Thoracic aorta endothelial cell (primary cell): Measurements from ENCODE around the gene HCN3. TPM values are rescaled to one million over a fixed set of nuclear protein-coding genes. Genes with fewer than 3 reads are reported as not detected.

Experiments used
- total RNA-seq: library from RNA; depleted of rRNA; stranded (reverse); fragments of >200 nt; gene quantifications from 2 replicates; pipeline ENCODE4 v1.2.3, GENCODE V29; 2012

Gene HCN3
- 0.40 and 0.65 TPM in 2 replicates for total RNA-seq

DNA sequence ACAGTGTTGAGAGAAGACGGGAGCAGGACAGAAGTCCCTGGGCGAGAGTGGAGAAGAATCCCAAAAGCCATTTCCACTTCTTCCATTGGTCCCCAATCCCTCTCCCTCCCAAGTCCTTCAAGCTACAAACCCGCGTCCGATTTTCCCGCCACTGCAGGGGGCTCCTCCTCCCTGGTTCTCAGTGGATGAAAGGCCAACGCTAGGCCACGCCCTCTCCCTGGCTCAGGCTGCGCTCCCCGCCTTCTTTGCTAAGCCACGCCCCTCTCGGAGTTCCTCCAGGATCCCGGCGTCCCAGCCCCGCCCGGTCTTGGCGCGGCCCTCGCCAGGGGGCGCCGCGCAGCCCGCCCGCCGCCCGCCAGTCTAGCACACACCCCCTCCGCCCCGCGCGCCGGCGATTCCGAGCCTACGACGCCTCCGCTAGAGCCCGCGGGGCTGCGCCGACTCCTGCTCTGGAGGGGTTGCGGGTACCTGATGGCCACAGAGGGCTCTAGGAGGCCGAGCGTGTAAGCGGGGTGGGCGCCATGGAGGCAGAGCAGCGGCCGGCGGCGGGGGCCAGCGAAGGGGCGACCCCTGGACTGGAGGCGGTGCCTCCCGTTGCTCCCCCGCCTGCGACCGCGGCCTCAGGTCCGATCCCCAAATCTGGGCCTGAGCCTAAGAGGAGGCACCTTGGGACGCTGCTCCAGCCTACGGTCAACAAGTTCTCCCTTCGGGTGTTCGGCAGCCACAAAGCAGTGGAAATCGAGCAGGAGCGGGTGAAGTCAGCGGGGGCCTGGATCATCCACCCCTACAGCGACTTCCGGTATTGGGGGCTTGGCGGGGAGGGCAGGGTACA, at the start of gene HCN3:
Gene HCN3, plus strand, starts transcription at position 394 of the 832 bp plus-strand sequence. Its CDS starts 128 bp downstream, at position 522.

DNA sequence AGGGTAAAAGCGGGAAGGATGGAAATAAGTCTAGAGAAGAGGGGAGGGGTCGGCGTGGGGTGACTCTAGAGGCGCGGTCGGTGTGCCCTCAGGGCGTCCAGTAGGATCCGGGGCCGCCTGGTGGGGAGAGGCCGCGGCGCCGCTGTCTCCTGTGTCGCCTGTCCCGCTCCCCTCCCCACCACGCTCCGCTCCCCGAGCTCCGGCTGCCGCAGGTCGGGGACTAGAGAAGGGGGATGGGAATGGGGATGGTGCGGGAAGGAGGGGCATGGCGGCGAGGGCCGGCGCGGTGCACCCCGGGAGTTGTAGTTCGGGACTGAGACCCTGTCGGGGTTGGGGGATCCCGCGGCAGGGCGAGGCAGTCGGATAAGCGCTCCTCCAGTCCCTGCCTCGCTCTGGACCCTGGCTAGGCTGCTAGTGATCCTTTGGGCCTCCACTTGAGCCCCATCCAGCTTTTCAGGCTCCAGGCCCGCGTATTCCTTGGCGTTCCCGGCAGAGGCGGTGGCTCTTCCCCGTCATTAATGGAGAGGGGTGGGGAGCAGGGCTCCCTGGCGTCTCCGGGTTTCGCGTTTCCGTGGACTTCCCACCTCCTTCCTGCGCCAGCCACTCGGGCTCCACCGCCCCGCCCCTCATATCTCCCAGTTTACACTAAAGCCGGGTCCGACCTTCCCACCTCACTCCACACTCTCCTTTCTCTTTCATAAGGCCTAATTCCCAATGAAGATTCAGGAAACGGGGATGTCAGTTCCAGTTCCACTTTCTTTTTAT, 21.8 kb upstream of the HCN3 start, which contains the start of gene ENTREP3:
Gene ENTREP3, minus strand, starts transcription at position 241 of the 765 bp plus-strand sequence. CDS start 606 bp downstream, outside the sequence.

DNA sequence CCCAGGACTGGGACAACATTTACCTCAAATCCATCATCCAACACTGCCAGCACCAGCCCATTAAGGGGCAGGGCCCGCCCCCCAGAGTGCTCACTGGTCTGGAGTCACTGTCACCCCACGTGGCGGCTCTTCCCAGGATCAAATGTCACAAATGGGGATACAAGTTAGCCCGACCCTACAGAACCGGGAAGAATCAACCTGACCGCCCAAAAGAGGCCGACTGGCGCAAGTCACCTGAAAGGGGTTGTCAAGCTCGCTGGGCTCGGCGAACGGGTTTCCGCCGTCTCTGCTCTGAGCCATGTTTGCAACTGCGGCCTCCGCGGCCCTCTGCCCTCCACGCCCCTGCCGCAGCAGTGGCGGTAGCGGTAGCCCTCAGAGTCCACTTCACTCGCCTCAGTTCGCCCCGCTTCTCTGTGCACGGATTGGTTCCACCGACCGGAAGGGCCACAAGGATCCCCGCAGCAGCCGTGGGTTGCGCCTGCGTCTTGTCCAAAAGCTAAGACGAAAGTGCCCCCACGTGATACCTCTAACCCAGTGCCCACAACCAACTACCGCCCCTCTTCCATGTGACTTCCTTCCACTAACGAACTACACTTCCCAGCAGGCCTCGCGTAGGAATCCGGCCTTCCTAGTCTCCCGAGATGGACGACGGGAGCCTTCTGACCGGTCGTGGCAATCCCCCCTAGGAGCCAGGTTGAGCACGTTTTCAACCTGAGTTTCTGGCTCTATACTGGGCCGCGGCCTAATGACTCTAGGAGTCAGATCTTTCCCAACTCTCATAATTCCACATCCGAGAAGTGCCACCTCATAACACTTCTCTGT, 15.2 kb upstream of the HCN3 start, which contains the start of gene SCAMP3:
Gene SCAMP3, minus strand, starts transcription at position 509 of the 822 bp plus-strand sequence. Its CDS starts 209 bp downstream, at position 300.

DNA sequence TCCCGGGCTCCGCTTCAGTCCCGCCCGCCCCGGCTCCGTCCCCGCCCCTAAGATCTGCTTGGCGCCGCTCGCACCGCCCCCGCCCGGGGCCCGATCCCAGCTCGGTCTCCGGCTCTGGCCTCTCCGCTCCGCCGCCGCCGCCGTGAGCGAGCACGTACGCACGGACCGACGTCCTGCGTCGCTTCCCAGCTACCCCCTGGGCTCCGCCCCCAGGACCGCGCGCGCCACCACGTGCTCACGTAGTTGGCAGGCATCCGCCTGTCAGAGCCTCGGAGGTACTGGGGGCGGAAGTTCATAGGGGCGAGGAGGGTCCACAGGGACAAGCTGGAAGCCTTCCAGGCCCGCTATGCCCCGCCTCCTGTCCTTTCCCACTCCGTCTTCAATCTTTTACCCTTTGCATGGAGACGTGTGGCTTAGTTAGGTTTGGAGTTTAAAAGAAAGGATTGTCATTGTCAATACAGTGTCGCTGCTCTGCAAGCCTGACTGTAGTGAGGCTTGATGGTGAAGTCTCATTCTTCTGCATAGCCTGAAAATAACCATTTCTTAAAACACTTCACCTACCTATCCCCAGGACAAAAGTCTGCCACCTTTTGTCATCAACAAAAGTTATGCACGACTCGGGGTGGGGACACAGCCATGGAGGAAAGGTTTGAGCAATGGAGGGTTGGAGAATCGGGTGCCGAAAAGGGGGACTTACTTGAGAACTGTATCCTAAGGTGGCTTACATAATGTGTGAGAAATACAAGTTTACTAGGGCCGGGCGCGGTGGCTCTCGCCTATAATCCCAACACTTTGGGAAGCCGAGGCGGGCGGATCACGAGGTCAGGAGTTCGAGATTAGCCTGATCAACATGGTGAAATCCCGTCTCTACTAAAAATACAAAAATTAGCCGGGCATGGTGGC, 3.7 kb upstream of the HCN3 start, which contains the start of gene CLK2:
Gene CLK2, minus strand, starts transcription at position 162 of the 903 bp plus-strand sequence. CDS start 2,527 bp downstream, outside the sequence.

DNA sequence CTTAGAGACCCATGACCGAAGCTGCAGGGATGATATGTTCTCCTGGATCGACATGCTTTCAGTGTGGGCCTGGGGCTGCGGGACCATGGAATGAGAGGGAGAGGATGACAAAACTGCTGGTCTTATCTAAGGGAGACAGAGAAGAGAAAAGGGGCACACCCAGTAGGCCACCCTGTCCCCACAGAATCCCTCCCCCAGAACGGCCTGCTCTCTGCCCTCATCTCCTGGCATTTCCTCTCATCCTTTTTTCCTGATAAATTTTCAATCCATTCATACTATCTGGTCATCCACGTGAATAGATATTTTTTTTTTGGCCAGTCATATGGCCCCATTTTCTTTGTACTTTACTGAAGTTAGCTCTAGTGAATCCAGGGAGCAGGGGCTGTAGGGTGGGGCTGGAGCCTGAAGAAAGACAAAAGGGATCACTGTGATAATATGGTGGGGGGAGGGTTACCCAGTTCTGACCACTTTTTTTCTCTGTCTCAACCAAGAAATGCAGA, 24.1 kb downstream of the HCN3 start, which contains the start of gene PKLR:
Gene PKLR, minus strand, starts transcription at position 97 of the 500 bp plus-strand sequence. Its CDS starts 43 bp downstream, at position 54.

DNA sequence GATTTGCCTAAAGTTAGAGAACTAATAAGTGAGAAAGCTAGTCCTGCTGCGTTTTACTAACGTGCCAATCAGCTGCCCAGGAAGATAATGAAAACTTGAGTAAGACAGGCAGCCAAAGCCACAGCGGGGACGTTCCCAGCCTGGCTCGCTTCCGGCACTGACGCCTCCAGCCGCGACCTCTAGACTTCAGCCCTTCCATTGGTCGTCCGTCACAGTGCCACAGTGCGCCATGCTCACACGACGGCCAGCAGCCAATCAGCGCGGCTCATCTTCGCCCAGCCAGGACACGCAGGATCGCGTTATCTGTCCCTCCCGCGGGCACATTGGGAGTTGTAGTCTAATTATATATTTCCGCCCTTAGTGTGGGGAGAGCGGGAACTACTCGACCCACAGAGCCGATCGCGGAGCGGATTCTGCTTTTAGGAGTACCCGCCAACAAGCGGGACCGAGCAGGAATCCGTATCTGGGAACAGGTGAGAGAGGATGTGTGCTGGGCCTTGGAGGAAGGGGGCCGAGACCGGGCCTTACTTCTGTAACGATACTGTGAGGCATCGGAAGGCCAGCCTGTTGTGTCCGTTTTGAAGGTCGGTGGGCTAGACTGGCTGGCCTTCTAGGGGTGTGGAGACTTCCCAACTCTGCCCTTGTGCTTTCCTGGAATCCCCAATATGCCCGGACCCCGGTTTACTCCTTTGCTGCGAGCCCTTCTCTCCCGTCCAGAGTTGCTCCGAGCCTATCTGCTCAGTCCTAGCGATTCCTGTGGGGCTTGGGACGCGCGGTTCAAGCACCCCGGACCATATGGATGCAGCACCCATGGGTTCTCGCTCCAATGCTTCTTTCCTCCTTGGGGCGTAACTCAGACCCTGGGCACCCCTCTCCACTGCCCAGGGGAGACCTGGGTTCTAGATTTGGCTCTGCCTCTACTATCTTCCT, 31.5 kb downstream of the HCN3 start, which contains the start of gene FDPS:
Gene FDPS, plus strand, starts transcription at position 374 of the 930 bp plus-strand sequence. CDS start 924 bp downstream, outside the sequence.

DNA sequence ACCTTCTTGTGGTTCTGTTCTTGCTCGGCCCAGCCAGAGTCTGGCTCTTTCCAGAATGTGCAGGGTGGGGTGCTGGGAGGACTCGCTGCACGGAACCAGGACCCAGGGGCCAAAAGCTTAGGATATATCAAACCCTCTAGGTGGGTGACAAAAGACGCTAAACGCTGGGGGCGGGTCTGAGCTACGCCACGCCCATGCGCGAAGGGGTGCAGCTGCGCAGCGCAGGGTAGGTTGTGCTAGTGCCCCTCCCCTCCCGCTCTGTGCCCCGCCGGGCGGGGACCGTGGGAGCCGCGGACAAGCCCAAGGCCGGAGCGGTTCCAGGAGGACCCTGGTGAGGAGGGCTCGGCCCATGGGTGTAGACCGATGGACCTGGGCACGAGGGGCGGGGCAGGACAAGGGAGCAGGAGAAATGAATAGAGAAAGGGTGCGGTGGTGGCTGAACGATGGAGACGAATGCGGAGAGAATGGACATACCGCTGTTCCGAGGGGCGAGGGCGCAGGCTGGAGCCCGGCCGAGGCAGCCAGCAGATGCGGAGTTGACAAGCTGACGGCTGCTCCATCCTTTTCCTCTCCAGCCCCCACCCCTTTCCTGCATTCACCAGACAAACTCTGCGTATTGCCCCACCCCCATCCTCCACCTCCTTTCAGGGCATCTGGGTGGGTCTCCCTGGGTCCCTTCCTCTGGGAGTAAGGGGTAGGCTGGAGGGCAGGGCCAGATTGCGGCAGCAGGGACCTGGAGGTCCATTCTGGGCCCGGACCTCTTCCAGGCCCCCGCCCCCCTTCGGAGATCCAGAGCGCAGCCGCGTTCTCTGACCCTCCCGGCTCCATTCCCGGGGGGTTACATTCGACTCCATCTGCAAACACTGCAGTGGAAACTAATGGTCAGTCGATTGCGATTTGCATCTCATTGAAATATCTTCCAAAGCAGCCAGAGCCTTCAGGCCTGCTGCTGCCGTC, 43.7 kb downstream of the HCN3 start, which contains the start of gene RUSC1:
Gene RUSC1, plus strand, starts transcription at position 234 of the 957 bp plus-strand sequence. CDS start 880 bp downstream, outside the sequence.

Other genes starting within 250 kb of the HCN3 start
- gene DCST2, start 243.7 kb upstream of the HCN3 start, total RNA-seq, result 0.29 TPM in 1 of 2 replicates, not detected in the other
- not detected in 2 replicates for gene DCST1, start 243.6 kb upstream of the HCN3 start, total RNA-seq
- 172 and 268 TPM in 2 replicates for gene ADAM15, start 226.1 kb upstream of the HCN3 start, total RNA-seq
- 4.0 and 7.0 TPM in 2 replicates for gene EFNA4, start 213.7 kb upstream of the HCN3 start, total RNA-seq
- gene EFNA3, start 198.6 kb upstream of the HCN3 start, total RNA-seq, result 0.66 and 1.9 TPM in 2 replicates
- gene EFNA1, start 149.6 kb upstream of the HCN3 start, total RNA-seq, result 30.5 and 45.1 TPM in 2 replicates
- 24.3 and 39.1 TPM in 2 replicates for gene SLC50A1, start 141.6 kb upstream of the HCN3 start, total RNA-seq
- 23.7 and 37.9 TPM in 2 replicates for gene DPM3, start 136.9 kb upstream of the HCN3 start, total RNA-seq
- gene KRTCAP2, start 104.2 kb upstream of the HCN3 start, total RNA-seq, result 77.7 and 105 TPM in 2 replicates
- gene TRIM46, start 103.6 kb upstream of the HCN3 start, total RNA-seq, result 5.7 and 7.2 TPM in 2 replicates
- gene THBS3, start 69.6 kb upstream of the HCN3 start, total RNA-seq, result 8.5 and 9.1 TPM in 2 replicates
- 36.7 and 43.9 TPM in 2 replicates for gene MTX1, start 68.8 kb upstream of the HCN3 start, total RNA-seq
- gene ENTREP3, start 22.0 kb upstream of the HCN3 start, total RNA-seq, result 11.8 and 15.3 TPM in 2 replicates
- gene SCAMP3, start 15.1 kb upstream of the HCN3 start, total RNA-seq, result 36.3 and 45.4 TPM in 2 replicates
- 33.8 and 34.6 TPM in 2 replicates for gene CLK2, start 4.0 kb upstream of the HCN3 start, total RNA-seq
- not detected in 2 replicates for gene PKLR, start 24.0 kb downstream of the HCN3 start, total RNA-seq
- 391 and 487 TPM in 2 replicates for gene FDPS, start 31.4 kb downstream of the HCN3 start, total RNA-seq
- 13.7 and 19.6 TPM in 2 replicates for gene RUSC1, start 43.4 kb downstream of the HCN3 start, total RNA-seq